Measurements from ENCODE around the gene LAMA2. TPM values are rescaled to one million over a fixed set of nuclear protein-coding genes. Genes with fewer than 3 reads are reported as not detected.

LAMA2 gene
- total RNA-seq, 4 donors from 2014 or later, result 61.5 to 154 (median 103) TPM

DNA sequence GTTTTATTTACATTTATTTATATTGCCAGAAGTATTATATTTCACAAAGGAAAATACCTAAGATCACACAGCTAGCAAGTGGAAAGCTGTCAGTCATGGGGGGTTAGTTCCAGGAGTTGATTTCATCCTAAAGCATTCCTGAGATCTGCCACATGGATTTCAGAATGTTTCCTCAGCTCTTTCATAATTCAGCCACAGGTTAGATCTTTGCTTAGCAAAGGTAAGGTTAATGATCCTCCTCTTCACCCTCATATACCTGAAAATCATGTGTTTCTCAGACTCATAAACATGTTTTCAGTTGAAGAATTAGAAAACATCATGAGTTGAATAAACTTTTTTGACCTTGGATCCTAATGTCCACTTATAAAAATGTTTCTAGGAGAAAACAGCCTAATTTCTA is 611.6 kb downstream of the LAMA2 start:
- H3K4me1 ChIP-seq, result no peaks in the 10 kb centered on the region
- H3K27me3 ChIP-seq, result no peaks in the 10 kb centered on the region
- no peak for DNase-seq
- H3K9me3 ChIP-seq, result no peaks in the 10 kb centered on the region
- H3K27ac ChIP-seq, result no peak overlapping the region
- TF ChIP-seq POLR2A (IDR thresholded peaks at IDR 0.05) (no peak), CTCF (IDR thresholded peaks at IDR 0.05) (no peak)
- no peaks in the 10 kb centered on the region for H3K36me3 ChIP-seq
- intact Hi-C loops (cut with DNase I; ENCODE audit: low total_unique reads), result no loop called here
- H3K4me3 ChIP-seq, result no peak overlapping the region

DNA sequence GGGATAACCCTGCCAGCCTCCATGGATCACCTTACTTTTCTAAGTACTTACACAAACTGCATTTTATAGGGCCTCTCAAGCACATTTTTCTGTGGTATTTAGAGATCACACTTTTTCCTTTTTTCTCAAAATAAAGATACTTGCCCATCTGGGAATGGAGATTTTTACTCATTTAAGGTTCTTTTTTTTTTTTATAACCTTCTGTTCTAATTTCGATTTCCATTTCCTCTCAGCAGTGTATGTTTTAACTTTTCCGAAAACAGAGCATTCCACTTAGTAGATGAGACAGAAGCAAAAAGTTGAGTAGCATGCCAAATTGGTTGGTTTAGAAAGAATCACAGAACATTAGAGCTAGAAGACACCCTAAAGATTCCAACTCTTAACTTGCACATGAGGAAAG is 612.7 kb downstream of the LAMA2 start:
- Histone ChIP-seq H3K36me3 (no peaks in the 10 kb centered on the region), H3K27ac (no peak overlapping the region), H3K27me3 (no peaks in the 10 kb centered on the region), H3K4me1 (no peaks in the 10 kb centered on the region), H3K9me3 (no peaks in the 10 kb centered on the region), H3K4me3 (no peak overlapping the region)
- TF ChIP-seq CTCF (IDR thresholded peaks at IDR 0.05) (no peak), POLR2A (IDR thresholded peaks at IDR 0.05) (no peak)
- DNase-seq, result no peak
- intact Hi-C loops (cut with DNase I; ENCODE audit: low total_unique reads), result no loop called here

GRCh38 chr6:129497481-129498441 is 614.8 kb downstream of the LAMA2 start:
- Histone ChIP-seq H3K4me1 (no peaks in the 10 kb centered on the region), H3K4me3 (no peak overlapping the region), H3K27me3 (no peaks in the 10 kb centered on the region), H3K9me3 (no peaks in the 10 kb centered on the region), H3K27ac (no peak overlapping the region), H3K36me3 (no peaks in the 10 kb centered on the region)
- intact Hi-C loops (cut with DNase I; ENCODE audit: low total_unique reads), result no loop called here
- TF ChIP-seq CTCF (IDR thresholded peaks at IDR 0.05), result no peak
- TF ChIP-seq POLR2A (IDR thresholded peaks at IDR 0.05), result no peak
- DNase-seq, result no peak

DNA sequence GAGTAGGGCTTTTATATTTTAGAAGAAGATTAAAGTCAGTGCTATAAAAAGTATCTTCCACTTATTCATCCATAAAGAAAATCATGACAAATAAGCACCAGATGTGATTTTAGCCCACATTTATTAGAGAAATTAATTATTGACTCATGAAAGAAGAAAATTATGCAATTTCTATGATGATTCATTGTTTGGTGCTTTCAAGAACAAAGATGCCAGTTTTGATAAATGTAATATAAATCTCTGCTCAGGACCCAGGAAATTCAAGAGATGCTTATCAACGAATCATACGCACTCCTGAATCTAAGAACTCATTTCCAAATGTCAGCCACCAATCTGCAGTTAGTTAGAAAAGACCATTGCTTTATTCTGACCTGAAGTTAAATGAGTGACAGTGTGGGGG is 615.6 kb downstream of the LAMA2 start:
- Histone ChIP-seq H3K4me1 (no peaks in the 10 kb centered on the region), H3K27ac (peak overlapping the region in 1 of 2 donors; percentile 23), H3K4me3 (no peak overlapping the region), H3K27me3 (no peaks in the 10 kb centered on the region), H3K36me3 (no peaks in the 10 kb centered on the region), H3K9me3 (no peaks in the 10 kb centered on the region)
- no peak for DNase-seq
- intact Hi-C loops (cut with DNase I; ENCODE audit: low total_unique reads), result no loop called here
- TF ChIP-seq POLR2A (IDR thresholded peaks at IDR 0.05), result no peak
- TF ChIP-seq CTCF (IDR thresholded peaks at IDR 0.05), result no peak

Measured in uterus (tissue), 4 donors.